Small intestine (tissue), 7 donors: ENCODE results near the gene RADIL. TPM values are rescaled to one million over a fixed set of nuclear protein-coding genes. Genes with fewer than 3 reads are reported as not detected.

Experiments
- DNase-seq, 2 donors: peaks; one replicate each; pipeline versions ENCODE4 v3.0.0 to v3.0.0-alpha.2; 2013
- FAIRE-seq: peaks from 2 replicates; lab custom pipeline; 2012; peaks lifted over from hg19 to GRCh38; lab: Jason Lieb, UNC
- H3K27ac ChIP-seq, 3 donors: one replicate each; pipeline ENCODE4 v1.5.1; 2013; ENCODE audit warnings: low read length in 2 of 3, mild to moderate bottlenecking in 2 of 3, control low read depth in 1 of 3, inconsistent platforms in 1 of 3, low read depth in 1 of 3, moderate library complexity in 1 of 3
- H3K27me3 ChIP-seq, 3 donors: one replicate each; pipeline ENCODE4 v1.6.1; 2013; ENCODE audit warnings: low read length in 3 of 3, inconsistent platforms in 1 of 3; ENCODE audit not compliant: control insufficient read depth in 3 of 3, insufficient read depth in 3 of 3
- H3K36me3 ChIP-seq, 3 donors: one replicate each; pipeline ENCODE4 v1.6.1; 2013; ENCODE audit warnings: low read length in 3 of 3, inconsistent platforms in 1 of 3, low read depth in 1 of 3, mild to moderate bottlenecking in 1 of 3, moderate library complexity in 1 of 3; ENCODE audit not compliant: control insufficient read depth in 3 of 3, insufficient read depth in 2 of 3
- H3K4me1 ChIP-seq, 3 donors: one replicate each; pipeline ENCODE4 v1.6.1; 2013; ENCODE audit warnings: low read length in 2 of 3, inconsistent platforms in 1 of 3, low read depth in 1 of 3, mild to moderate bottlenecking in 1 of 3, moderate library complexity in 1 of 3; ENCODE audit not compliant: control insufficient read depth in 3 of 3, insufficient read depth in 2 of 3
- H3K4me3 ChIP-seq, 3 donors: one replicate each; pipeline ENCODE4 v1.5.1; 2013; ENCODE audit warnings: low read length in 3 of 3, control low read depth in 1 of 3, inconsistent platforms in 1 of 3, low read depth in 1 of 3, mild to moderate bottlenecking in 1 of 3, moderate library complexity in 1 of 3
- H3K9me3 ChIP-seq, 2 donors: one replicate each; pipeline ENCODE4 v1.6.1; 2013; ENCODE audit warnings: low read depth in 1 of 2, low read length in 1 of 2; ENCODE audit not compliant: control insufficient read depth in 2 of 2, insufficient read depth in 1 of 2
- WGBS, 3 donors: extraction: QIAGEN DNeasy Blood & Tissue Kit; methylation state at CpG; one replicate each; pipeline ENCODE4 v1.1.7; 2013; 5-methylcytosine and 5-hydroxymethylcytosine counted together
- polyA plus RNA-seq, 4 donors: library from polyadenylated mRNA; stranded (reverse) in 3 of 4; unstranded in 1 of 4; fragments of 200-250 nt in 3 of 4; fragments of 120-200 nt in 1 of 4; gene quantifications; one replicate each; pipeline versions ENCODE4 v1.2.1 to v1.2.3, GENCODE V29; 2013
- donor health status: healthy with polysubstance abuse.
- donor health status: control.
- donor health status: control.
- donor health status: Bipolar disorder and iron deficiency.
- donor health status: healthy.

The RADIL gene
- polyA plus RNA-seq, 4 donors: 0.18 to 3.2 (median 1.6) TPM; not detected in 1

GRCh38 chr7:4866528-4867496 is 16.7 kb downstream of the RADIL start:
- Histone ChIP-seq H3K4me1 (no peaks in the 10 kb centered on the region), H3K27me3 (peaks cover 0 to 6% (median 0%) of the 10 kb centered on the region in 3 donors), H3K4me3 (no peak overlapping the region), H3K36me3 (no peaks in the 10 kb centered on the region), H3K9me3 (peaks cover 0 to 5% of the 10 kb centered on the region in 2 donors), H3K27ac (no peak overlapping the region)
- FAIRE-seq (no peak), DNase-seq (no peak)
- 72 to 78% (median 73%) methylated on average over 9 of the region's 9 CpGs for WGBS, 3 donors

GRCh38 chr7:4862156-4862555 is 21.4 kb downstream of the RADIL start:
- no peak for FAIRE-seq
- Histone ChIP-seq H3K27me3 (peaks cover 0 to 19% (median 0%) of the 10 kb centered on the region in 3 donors), H3K36me3 (no peaks in the 10 kb centered on the region), H3K4me1 (no peaks in the 10 kb centered on the region), H3K27ac (no peak overlapping the region), H3K4me3 (no peak overlapping the region), H3K9me3 (no peaks in the 10 kb centered on the region)
- 87 to 90% (median 88%) methylated on average over 14 of the region's 14 CpGs for WGBS, 3 donors
- no peak for DNase-seq

GRCh38 chr7:4861673-4862072 is 21.8 kb downstream of the RADIL start, which contains the start of gene PAPOLB:
Gene PAPOLB (minus strand): TSS chr7:4862030. CDS start chr7:4861810, 220 bp downstream.
- DNase-seq (peak in 1 of 2 donors; percentile 11), FAIRE-seq (no peak)
- H3K36me3 ChIP-seq: no peaks in the 10 kb centered on the region
- H3K27ac ChIP-seq: no peak within 1 kb of the TSS
- WGBS, 3 donors: 22 to 47% (median 38%) methylated on average over 41 to 46 of the region's 46 CpGs
- no peaks in the 10 kb centered on the region for H3K4me1 ChIP-seq
- H3K9me3 ChIP-seq: no peaks in the 10 kb centered on the region
- H3K4me3 ChIP-seq: peak within 1 kb of the TSS in 1 of 3 donors; percentile 22
- H3K27me3 ChIP-seq: peaks cover 0 to 20% (median 0%) of the 10 kb centered on the region in 3 donors

GRCh38 chr7:4861227-4861626 is 22.3 kb downstream of the RADIL start:
- FAIRE-seq (no peak), DNase-seq (no peak)
- H3K27ac ChIP-seq: no peak overlapping the region
- H3K9me3 ChIP-seq: no peaks in the 10 kb centered on the region
- H3K36me3 ChIP-seq: no peaks in the 10 kb centered on the region
- H3K27me3 ChIP-seq: peaks cover 0 to 21% (median 0%) of the 10 kb centered on the region in 3 donors
- WGBS, 3 donors: 87 to 94% (median 90%) methylated on average over 11 of the region's 11 CpGs
- H3K4me1 ChIP-seq: no peaks in the 10 kb centered on the region
- peak overlapping the region in 1 of 3 donors; percentile 22 for H3K4me3 ChIP-seq

- Histone ChIP-seq H3K4me3 (no peak overlapping the region), H3K27me3 (peaks cover 0 to 18% (median 0%) of the 10 kb centered on the region in 3 donors), H3K36me3 (no peaks in the 10 kb centered on the region), H3K4me1 (no peaks in the 10 kb centered on the region), H3K9me3 (no peaks in the 10 kb centered on the region), H3K27ac (no peak overlapping the region)
- DNase-seq (no peak), FAIRE-seq (no peak)
- WGBS, 3 donors: 50 to 71% (median 66%) methylated on average over 3 of the region's 3 CpGs
Observed at GRCh38 chr7:4857189-4857588, 26.3 kb downstream of the RADIL start.

GRCh38 chr7:4856336-4857057 is 27.0 kb downstream of the RADIL start:
- Histone ChIP-seq H3K4me3 (no peak overlapping the region), H3K27me3 (peaks cover 0 to 11% (median 0%) of the 10 kb centered on the region in 3 donors), H3K4me1 (no peaks in the 10 kb centered on the region), H3K9me3 (peaks cover 0 to 7% of the 10 kb centered on the region in 2 donors), H3K27ac (no peak overlapping the region), H3K36me3 (no peaks in the 10 kb centered on the region)
- WGBS, 3 donors: 59 to 71% (median 69%) methylated on average over 10 of the region's 10 CpGs
- FAIRE-seq: no peak
- DNase-seq: no peak

- Histone ChIP-seq H3K27ac (no peak overlapping the region), H3K36me3 (no peaks in the 10 kb centered on the region), H3K9me3 (peaks cover 0 to 11% of the 10 kb centered on the region in 2 donors), H3K27me3 (peaks cover 0 to 2% (median 0%) of the 10 kb centered on the region in 3 donors), H3K4me1 (no peaks in the 10 kb centered on the region), H3K4me3 (no peak overlapping the region)
- no peak for DNase-seq
- WGBS, 3 donors: 67 to 78% (median 77%) methylated on average over 6 of the region's 6 CpGs
- no peak for FAIRE-seq
Observed at GRCh38 chr7:4854916-4855315, 28.6 kb downstream of the RADIL start.
